DMS53 treated with DMSO at 0.1 percent for 48 hours (cell line): ENCODE results near the gene IPMK.
"Not testable (repeated sequence)": the region's sequence is repeated elsewhere in the genome, so short reads cannot be mapped to it uniquely, and the experiment has no call there.

Source experiments
- DNase-seq: peaks from one replicate; lab custom pipeline; 2025; ENCODE audit not compliant: unreplicated experiment; lab: John Stamatoyannopoulos, UW

IPMK gene

DNA sequence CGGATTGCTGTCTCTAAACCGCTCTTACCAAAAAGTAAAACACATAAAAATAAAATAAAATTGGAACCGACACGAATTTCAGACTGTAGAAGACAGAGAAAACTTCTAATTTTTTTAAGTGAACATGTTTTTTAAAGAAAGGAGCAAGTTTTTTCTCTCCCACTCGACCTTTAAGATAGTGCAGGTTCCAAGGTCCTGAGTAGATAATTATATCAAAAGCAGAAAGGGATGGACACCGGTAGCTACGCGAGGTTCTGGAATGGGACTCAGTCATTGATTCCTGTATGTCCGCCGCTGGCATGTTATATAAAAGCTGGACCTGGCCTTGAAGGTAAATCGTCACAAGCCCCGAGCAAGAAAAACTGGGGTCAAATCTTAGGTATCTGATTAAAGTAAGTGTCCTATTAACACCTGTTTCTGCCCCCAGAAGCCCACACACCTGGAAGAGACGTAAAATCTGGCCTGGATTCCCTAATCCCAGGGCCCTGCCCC lies 806 bp upstream of the IPMK start:
- DNase-seq: peak; percentile 87

DNA sequence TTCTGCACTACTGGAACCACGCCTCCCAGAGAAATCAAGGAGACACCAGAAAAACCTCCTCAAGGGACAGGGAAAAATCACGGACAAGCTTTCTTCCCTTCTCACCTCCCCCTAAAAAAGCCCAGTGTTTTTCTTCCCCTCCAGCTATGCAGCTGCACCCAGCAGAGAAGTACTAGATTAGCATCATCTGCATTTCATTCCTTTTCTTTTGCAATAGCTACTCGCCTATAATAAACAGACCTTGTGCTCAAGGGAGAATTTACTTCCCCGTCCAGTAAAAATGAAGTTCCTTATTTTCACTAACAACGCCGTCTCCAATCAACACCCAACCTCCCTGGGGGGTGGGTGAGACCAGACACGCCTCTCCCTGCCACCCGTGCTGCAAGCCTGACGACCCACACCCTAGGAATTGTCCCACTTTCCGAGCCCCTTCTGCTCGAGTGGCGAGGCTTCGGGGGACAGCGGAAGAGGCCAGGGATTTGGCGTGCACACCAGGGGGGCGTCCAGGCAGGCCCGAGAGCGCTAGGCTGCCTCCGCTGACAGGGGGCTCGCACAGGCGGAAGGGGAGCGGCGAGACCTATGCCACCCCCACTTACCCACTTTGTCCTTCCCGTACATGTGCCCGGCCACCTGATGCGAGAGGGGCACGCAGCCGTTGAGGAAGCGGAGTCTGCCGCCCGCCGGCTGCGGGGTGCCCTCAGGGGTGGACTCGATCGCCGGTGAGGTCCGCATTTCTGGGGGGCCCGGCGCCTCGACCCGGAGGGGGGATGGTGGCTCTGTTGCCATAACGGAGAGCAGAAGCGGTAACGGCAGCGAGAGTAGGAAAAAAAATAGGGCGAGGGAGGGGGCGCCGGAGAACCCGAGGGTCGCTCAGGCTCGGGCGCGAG lies 625 bp downstream of the IPMK start:
- no peak for DNase-seq

DNA sequence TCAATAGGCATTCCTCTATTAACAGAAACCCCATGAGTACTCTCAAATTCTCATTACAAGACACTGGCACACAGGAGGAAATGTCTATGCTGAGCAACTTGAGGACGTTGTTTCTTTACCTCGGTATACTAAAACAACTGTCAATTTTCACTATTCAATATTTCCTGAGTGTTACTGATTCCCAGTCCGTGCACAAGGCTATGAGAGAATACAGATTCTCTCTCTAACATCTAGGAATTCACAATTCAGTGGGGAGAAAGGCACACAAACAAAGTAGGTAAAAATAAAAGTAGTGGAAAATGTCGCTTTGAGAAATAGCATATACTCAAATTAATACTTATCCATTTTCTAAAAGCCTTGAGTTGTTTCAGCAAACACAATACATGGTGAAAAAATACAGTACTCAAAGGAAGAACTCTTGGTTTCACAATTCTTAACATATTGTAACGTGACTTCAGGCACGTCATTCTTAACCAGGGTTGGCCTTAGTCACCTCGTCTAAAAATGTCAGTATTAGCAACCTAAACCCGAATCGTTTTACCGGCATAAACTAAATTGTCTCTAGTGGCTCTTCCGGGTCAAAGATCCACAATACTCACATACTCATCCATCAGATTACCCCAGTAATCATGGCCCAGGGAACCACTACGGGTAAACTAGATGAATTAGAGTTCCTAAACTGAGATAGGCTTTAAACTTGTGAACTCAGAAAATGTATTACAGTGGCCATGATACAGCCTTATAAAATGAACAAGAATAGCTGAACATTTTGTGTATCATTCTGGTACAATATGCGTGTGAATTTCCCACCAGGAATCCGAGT lies 1.5 kb downstream of the IPMK start:
- peak; percentile 25 for DNase-seq

DNA sequence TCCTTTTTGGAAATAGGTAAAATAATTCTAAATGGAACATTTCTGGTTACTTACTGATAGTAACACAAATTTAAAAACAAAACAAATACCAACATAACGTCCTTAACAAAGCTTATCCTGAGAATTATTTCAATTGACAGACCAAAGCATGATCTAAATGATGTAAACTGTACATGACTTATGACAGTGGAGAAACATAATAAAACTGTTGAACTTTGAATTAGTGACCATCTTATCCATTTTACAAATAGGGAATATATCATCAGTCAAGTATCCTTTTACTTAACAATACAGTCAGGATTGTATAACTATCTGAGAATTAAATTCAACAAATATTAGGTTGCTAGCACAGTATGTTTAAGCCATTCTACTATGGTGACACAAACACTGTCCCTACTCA lies 2.4 kb downstream of the IPMK start:
- no peak for DNase-seq

DNA sequence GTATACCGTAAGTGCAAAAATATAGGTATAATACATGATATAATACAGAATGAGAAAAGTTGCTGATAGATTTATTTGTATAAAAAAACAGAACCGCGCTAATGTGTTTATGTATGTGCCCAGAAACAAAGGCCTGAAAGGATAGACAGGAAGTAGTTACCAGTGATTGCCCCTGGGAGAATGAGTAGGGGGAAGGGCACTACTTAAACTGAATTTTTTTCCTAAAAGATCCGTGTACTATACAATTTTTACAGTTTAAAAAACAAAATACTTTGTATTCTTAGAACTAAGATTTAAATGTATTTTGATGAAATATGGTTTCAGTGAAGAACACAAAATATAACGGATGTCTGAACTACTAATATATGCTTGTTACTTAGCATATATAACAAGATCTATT lies 2.9 kb downstream of the IPMK start:
- DNase-seq: no peak

DNA sequence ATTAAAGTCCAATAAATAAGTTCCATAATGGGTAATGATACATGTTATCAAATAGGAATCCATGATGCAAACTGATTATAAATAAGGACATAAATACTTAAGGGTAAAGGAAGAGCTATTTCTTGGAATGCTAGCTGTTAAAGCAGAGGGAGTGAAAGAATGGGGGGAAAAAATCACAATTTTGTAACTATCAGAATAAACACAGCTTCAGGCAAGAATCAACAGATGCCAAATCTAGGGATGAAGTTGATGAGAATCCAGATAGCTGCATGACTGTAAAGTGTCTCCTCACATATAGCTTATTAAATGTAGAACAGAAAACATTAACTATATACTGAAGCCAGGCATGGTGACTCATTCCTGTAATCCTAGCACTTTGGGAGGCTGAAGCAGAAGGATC lies 4.9 kb downstream of the IPMK start:
- no peak for DNase-seq

DNA sequence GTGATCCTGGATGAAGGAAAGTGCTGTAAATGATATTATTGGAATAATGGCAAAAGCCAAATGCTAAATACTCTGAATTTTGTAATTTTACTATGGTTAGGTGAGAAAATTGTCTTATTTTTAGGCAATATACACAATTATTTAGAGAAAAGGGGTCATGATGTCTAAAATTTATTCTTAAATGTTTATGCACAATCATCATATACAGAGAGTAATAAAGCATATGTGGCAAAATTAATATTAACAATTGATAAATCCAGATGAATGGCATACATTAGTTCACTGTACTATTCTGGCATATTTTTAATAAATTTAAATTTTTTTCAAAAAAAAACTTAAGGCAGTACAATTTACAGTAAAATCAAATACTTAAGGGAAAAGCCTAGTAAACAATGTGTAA lies 7.4 kb downstream of the IPMK start:
- no peak for DNase-seq

DNA sequence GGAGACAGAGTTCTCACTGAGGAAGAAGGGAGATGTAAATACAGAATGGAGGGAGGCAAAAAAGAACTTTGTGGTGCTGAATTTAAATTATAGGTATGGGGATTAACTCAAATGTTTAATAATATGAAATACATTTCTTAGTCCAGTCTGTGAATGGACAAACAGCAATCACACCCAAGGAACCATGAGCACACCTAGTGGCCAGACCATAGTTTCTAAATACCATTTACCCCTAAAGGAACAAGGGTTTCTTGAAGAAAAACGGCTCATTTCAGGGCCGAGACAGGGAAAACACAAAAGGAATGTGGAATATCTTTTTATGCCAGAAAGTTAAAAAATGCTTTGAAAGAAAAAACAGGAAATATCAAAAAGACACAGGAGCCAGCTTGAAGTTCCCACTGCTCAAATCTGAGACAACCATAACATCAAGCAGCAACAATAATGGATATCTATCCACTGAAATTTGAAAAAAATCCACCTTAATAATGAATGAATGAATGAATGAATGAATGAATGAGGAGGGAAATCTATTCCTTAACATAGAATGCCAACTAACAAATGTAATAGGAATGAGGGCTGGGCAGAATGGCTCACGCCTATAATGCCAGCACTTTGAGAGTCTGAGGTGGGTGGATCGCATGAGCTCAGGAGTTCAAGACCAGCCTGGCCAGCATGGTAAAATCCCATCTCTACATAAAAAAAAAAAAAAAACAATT lies 8.6 kb downstream of the IPMK start:
- no peak for DNase-seq

DNA sequence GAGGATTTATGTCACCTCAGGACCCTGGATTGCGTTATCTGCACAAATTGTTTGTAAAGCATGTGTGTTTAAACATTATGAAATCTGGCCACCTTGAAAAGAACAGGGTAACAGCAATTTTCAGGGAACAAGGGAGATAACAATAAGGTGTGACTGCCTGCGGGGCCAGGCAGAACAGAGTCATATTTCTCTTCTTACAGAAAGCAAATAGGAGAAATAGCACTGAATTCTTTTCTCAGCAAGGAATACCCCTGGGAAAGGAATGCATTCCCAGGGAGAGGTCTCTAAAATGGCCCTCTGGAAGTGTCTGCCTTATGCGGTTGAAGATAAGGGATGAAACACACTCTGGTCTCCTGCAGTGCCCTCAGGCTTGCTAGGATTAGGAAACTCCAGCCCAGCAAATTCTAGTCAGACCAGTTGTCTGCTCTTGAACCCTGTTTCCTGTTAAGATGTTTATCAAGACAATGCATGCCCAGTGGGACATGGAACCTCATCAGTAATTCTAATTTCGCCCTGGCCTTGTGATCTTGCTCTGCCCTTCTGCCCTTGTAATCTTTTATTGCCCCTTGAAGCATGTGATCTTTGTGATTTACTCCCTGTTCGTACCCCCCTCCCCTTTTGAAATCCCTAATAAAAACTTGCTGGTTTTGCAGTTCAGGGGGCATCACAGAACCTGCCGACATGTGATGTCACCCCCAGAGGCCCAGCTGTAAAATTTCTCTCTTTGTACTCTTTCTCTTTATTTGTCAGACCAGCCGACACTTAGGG lies 11.5 kb downstream of the IPMK start:
- not testable (repeated sequence) for DNase-seq

DNA sequence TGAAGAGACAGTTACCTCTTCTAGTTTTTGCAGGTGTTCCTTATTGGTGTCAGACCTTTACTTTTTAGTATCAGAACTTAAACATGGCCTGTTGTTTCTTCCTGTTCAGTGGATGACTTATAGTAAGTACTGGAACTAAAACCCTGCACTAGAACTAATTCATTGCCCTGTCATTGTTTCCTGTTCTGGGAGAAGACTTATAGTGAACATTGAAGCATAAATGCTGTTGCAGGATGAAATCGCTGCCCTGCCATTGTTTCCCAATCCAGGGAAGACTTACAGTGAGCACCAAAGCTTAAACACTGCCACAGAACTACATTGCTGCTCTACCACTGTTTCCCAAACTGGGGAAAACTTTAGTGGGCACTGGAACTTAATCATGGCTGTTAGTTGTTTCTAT lies 13.1 kb downstream of the IPMK start:
- no peak for DNase-seq

DNA sequence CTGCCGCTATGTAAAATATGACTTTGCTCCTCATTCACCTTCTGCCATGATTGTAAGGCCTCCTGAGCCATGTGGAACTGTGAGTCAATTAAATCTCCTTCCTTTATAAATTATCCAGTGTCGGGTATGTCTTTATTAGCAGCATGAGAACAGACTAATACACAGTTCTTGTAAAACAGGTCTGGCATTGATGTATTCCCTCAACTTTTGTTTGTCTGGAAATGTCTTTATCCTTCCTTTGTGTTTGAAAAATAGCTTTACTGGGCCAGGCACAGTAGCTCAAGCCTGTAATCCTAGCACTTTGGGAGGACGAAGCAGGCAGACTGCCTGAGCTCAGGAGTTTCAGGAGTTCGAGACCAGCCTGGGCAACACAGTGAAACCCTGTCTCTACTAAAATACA lies 14.5 kb downstream of the IPMK start:
- DNase-seq: no peak

DNA sequence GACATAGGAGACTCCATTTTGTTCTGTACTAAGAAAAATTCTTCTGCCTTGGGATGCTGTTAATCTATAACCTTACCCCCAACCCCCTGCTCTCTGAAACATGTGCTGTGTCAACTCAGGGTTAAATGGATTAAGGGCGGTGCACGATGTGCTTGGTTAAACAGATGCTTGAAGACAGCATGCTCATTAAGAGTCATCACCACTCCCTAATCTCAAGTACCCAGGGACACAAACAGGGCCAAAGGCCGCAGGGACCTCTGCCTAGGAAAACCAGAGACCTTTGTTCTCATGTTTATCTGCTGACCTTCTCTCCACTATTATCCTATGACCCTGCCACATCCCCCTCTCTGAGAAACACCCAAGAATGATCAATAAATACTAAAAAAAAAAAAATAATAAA lies 23.0 kb downstream of the IPMK start:
- not testable (repeated sequence) for DNase-seq

DNA sequence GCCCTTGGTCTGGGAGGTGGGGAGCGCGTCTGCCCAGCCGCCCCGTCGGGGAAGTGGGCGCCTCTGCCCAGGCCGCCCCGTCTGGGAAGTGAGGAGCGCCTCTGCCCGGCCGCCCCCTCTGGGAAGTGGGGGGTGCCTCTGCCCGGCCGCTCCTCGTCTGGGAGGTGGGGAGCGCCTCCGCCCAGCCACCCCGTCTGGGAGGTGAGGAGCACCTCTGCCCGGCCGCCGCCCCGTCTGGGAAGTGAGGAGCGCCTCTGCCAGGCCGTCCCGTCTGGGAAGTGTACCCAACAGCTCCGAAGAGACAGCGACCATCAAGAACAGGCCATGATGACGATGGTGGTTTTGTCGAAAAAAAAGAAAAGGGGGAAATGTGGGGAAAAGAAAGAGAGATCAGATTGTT lies 23.5 kb downstream of the IPMK start:
- not testable (repeated sequence) for DNase-seq

DNA sequence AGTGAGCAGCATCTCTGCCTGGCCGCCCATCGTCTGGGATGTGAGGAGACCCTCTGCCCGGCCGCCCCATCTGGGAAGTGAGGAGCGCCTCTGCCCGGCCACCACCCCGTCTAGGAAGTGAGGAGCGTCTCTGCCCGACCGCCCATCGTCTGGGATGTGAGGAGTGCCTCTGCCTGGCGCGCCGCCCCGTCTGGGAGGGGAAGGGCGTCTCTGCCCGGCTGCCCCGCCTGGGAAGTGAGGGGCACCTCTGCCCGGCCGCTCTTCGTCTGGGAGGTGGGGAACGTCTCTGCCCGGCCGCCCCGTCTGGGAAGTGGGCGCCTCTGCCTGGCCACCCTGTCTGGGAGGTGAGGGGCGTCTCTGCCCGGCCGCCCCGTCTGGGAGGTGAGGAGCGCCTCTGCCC lies 23.9 kb downstream of the IPMK start:
- DNase-seq: not testable (repeated sequence)

DNA sequence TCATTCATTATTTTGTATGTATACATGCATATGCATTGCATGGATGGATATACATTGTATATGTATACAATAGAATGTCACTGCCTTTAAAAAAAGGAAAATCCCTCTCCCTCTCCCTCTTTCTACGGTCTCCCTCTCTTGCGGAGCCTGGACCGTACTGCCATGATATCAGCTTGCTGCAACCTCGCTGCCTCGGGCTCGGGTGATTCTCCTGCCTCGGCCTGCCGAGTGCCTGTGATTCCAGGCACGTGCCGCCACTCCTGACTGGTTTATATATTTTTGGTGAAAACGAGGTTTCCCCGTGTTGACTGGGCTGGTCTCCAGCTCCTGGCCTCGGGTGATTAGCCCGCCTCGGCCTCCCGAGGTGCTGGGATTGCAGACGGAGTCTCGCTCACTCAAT lies 24.4 kb downstream of the IPMK start:
- DNase-seq: no peak

DNA sequence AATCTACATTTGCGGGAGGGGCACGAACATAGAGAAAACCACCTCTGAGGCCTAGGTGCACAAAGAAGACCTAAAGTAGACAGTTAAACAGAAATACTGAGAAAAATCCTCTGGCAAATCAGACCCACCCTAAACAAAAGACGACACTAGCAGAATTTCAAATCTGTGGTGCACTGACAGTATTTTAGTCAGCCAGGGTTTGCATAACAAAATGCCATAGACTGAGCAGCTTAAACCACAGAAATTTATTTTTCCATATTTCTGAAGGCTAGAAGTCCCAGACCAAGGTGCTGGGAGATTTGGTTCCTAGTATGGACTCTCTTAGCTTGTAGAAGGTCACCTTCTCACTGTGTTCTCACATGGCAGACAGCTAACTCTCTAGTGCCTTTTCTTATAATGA lies 26.3 kb downstream of the IPMK start:
- no peak for DNase-seq

DNA sequence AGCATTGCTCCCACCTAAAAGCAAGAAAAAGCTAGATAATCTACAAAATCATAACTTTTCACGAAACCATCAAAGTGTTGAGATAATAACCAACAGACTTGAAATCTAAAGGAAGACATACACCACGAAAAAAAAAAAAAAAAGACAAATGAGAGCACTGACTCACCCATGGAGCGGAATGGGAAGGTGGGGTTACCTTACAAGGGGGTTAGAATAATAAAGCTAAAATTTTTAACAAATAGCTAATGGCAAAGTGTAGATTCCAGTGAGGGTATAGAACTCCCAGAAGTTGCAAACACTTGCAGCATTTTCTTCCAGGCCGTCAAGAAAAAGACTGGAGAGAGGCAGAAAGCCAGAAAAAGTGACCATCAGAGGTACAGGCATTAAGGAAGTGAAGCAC lies 27.2 kb downstream of the IPMK start:
- DNase-seq: no peak

DNA sequence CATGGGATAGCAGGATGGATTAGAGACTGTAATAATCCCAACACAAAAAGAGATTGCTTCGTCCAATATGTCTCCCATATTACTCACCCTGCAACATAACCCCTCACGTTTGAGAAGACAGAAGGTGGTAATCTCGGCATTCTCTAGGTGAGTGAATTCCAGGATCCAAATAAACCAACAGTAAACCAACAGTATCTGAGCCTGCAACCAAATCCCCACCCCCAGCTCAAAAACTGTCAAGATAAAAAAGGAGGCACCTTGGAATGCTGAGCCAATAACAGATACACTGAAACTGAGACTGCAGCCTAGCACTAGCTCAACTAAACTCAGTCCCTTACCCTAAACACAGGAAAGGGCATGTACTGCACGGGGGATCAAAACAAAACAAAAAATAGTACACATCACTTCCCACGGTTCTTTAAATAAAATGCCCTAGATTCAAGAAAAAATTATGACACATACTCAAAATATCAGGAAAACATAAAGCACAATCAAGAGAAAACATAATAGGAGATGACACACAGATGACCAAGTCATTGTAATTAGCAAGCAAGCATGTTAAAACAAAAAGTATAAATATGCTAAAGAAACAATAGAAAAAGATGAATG lies 28.0 kb downstream of the IPMK start:
- DNase-seq: no peak

DNA sequence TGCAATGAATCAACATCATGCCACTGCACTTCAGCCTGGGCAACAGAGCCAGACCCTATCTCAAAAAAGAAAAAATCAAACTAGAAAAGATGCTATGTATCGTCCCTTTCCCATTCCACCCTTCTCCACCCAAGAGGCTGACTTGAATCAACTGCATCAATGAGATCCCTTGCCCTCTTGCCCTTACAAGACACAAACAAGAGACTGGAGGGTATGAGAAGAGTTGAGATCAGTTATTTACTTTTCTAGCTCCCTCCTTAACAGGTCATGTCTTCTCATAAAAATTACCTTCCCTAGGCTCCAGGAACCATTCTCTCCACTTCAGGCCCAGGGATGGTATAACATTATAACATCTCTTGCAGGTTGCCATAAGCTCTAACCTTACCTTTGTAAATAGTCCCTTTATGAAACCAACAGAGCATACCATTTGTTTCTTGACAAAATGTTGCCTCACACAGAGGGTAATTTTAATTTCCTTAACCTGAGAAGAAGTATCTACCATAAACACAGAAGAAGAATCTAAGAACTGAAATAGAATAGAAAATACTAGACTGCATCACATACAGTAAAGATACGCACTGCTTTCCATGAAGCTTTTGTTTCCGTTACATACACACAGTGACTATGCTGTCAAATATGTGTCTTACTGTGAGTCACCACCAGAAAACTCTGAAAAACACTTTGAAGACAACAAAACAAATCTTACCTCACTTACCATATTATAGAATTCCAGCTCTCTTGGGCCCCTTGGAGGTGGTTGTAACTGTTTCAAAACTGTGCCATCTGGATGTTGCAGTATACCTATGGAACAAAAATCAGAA lies 30.5 kb downstream of the IPMK start:
- DNase-seq: no peak
